Smooth muscle cell of the brain vasculature (primary cell): Measurements from ENCODE around the gene OTUD5.
"Not testable (repeated sequence)": the region's sequence is repeated elsewhere in the genome, so short reads cannot be mapped to it uniquely, and the experiment has no call there.

ENCODE experiments used
- DNase-seq: peaks from one replicate; pipeline ENCODE4 v3.0.0-alpha.2; 2012; ENCODE audit warnings: low read depth, low spot score

The OTUD5 gene, protein sequence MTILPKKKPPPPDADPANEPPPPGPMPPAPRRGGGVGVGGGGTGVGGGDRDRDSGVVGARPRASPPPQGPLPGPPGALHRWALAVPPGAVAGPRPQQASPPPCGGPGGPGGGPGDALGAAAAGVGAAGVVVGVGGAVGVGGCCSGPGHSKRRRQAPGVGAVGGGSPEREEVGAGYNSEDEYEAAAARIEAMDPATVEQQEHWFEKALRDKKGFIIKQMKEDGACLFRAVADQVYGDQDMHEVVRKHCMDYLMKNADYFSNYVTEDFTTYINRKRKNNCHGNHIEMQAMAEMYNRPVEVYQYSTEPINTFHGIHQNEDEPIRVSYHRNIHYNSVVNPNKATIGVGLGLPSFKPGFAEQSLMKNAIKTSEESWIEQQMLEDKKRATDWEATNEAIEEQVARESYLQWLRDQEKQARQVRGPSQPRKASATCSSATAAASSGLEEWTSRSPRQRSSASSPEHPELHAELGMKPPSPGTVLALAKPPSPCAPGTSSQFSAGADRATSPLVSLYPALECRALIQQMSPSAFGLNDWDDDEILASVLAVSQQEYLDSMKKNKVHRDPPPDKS

DNA sequence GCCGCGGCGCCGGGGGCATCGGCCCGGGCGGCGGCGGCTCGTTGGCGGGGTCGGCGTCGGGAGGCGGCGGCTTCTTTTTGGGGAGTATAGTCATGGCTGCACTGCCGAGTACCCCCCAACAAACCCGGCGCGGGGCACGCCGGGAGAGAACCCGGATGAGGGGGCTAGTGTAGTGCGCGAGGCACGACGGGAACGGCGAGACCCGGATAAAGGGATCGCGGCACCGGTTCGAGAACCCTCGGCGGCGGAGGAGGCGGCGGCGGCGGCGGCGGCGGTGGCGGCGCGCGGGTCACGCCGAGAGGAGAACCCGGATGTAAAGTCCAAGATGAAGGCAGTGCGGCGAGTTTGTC is at the start of gene OTUD5:
Gene OTUD5 (minus strand): TSS at position 131 of the 350 bp plus-strand sequence. CDS start 37 bp downstream, at position 94.
- no peak for DNase-seq

DNA sequence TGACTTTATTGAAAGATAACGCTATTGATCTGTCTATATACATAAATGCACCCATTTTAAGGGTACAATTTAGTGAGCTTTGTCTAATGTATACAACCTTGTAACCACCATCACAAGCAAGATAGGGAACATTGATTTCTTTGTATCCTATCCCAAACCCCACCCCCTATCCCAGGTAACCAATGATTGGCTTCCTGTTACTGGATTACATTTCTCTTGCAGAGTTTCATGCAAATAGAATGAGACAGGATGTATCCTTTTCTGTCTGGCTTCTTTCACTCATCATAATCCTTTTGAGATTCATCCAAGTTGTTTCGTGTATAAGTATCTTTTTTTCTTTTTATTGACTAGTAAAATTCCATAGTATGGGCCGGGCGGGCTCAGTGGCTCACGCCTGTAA is 46.3 kb upstream of the OTUD5 start:
- no peak for DNase-seq

GRCh38 chrX:49002091-49002935 is 44.9 kb upstream of the OTUD5 start, which contains the start of gene GRIPAP1:
TSS of gene GRIPAP1 (minus strand) at chrX:49002264. CDS start at chrX:49002229, 35 bp downstream.
- peak; percentile 61 for DNase-seq

DNA sequence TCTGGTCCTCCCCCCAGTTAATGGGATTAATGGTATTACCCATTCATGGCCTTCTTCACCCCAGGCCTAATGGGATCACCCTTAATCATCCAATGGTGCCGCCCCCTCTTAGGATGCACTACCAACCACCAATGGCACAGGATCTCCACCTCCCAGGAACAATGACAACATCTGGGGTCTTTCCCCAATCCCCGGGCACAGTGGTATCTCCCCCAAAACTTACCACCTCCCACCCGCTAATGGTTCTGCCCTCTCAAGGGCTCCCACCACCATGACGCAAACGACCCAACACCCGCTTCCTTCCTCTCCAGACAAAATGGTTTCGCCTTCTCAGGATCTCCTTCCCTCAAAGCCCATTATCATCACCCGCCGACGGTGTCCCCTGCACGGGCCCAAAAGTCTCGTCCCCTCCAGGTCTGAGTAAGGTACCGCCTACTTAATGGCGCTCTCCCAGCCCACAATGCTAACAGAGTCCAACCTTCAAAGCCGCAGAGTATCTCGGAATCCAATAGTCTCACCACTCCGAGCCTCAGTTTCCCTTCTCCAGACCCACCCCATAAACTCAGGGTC is 44.2 kb upstream of the OTUD5 start:
- no peak for DNase-seq

GRCh38 chrX:49000636-49001035 is 43.2 kb upstream of the OTUD5 start:
- DNase-seq: no peak

DNA sequence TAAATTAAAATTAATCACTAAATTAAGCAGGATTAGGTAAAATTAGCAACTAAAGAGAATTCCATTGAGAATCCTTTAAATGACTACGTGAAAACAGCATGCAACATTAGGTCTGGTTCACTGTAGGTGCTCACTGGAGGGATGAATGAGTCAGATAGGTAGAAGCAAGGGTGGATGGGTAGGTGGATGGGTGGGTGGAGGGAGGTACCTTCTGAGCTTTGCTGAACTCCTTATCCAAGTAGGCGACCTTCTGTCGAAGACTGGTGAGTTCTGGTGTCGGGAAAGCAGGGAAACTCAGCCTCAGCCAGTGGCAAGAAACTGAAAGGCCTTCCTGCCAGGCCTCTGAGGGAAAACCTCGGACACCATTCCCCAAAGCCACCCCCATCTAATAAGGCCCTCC is 41.6 kb upstream of the OTUD5 start:
- no peak for DNase-seq

- DNase-seq: no peak
These were observed 41.0 kb upstream of the OTUD5 start for GRCh38 chrX:48998391-48998790.

DNA sequence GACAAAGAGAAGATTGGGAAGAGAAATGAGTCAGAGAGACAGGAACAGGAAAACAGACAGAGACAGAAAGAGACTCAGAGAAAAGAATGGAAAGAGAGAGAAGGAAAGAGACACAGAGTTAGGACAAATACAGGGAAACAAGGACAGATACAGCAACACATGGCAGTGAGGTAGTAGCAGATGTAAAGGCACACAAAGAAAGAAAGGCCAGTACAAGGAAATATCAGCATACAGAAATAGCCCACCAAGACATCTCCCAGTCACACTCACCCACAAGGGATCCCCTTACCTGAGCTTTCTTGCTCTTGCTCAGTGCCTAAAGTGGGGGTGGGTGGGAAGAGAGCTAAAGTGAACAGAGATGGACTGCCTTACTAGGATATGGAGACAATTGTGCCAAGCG is 40.5 kb upstream of the OTUD5 start:
- DNase-seq: no peak

- no peak for DNase-seq
These were observed 40.0 kb upstream of the OTUD5 start for GRCh38 chrX:48997455-48997854.

- no peak for DNase-seq
These were observed 39.6 kb upstream of the OTUD5 start for GRCh38 chrX:48996969-48997368.

DNA sequence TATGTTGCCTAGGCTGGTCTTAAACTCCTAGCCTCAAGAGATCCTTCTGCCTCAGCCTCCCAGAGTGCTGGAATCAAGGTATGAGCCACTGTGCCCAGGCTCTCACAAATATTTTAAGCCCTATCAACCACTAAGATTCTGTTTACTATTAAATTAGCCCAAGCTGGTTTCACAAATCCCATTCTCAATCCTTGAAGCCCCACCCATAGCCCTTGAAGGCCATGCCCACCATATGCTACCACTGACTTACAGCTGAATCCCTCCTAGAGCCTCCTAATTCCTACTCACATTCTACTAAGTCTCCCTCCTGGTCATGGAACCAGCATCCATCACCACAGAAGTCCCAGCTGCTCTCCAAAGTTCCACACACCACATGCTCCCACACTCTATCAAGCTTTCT is 34.9 kb upstream of the OTUD5 start:
- DNase-seq: no peak

GRCh38 chrX:48989483-48989882 is 32.1 kb upstream of the OTUD5 start:
- no peak for DNase-seq

- no peak for DNase-seq
These were observed 26.5 kb upstream of the OTUD5 start for GRCh38 chrX:48983896-48984295.

DNA sequence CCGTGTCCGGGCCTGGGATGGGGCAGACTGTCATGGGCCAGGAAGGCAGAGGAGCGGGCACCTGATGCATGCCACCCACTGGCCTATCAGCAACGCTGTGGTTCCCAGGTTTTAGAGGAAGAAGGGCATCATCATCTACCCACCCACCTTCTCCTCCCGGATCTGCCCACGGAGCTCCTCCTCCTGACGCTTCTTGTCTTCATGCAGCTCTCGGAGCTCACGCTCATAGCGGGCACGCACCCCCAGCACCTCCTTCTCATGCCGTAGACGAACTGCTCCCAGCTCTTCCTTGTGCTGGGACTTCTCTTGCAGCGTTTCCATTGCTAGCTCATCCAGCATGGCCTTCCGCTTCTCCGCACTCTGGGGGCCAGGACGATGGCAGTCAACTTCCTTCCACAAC is 25.7 kb upstream of the OTUD5 start:
- no peak for DNase-seq

GRCh38 chrX:48981178-48981577 is 23.8 kb upstream of the OTUD5 start:
- DNase-seq: no peak

GRCh38 chrX:48980341-48980740 is 22.9 kb upstream of the OTUD5 start:
- not testable (repeated sequence) for DNase-seq

- no peak for DNase-seq
These were observed 20.8 kb upstream of the OTUD5 start for GRCh38 chrX:48978226-48978625.

- DNase-seq: no peak
These were observed 18.7 kb upstream of the OTUD5 start for GRCh38 chrX:48976086-48976485.

GRCh38 chrX:48975541-48975940 is 18.1 kb upstream of the OTUD5 start:
- no peak for DNase-seq

- no peak for DNase-seq
These were observed 17.6 kb upstream of the OTUD5 start for GRCh38 chrX:48975041-48975440.

- no peak for DNase-seq
These were observed 17.2 kb upstream of the OTUD5 start for GRCh38 chrX:48974574-48974973.

DNA sequence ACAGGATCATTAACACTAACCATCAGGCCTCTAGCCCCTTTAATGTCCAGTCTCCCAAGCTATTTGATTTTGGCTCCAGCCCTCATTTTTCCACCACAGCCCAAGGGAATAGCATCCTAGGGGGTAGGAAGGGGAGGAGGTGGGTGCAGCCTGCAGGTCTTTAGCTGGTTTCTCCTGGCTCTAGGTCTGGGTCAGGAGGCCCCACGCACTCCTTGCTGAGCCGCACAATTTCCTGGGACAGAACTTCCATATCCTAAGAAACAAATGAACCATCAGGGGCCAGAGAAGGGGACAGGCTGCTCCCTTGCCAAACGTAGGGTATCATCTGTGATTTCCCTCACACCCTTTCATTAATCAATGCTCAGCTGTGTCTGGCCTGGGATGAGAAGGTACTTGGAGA is 16.6 kb upstream of the OTUD5 start:
- DNase-seq: no peak
